HepG2 (cell line): ENCODE data around the gene CFAP99. TPM values are rescaled to one million over a fixed set of nuclear protein-coding genes. Genes with fewer than 3 reads are reported as not detected.

Experiments
- ATAC-seq: fragments of 200-7000 bp; cut with Tn5 transposase; 3 replicates; pipeline ENCODE4 v1.9.1; 2020; ENCODE audit warnings: mild to moderate bottlenecking, moderate library complexity
- BruUV-seq: library from RNA; stranded (reverse); fragments of 400-500 nt; replicated peaks from 2 replicates; lab custom pipeline; 2021; lab: Mats Ljungman, UMichigan
- CTCF ChIA-PET: fragments of 300-600 bp; formaldehyde crosslinking; extraction: SDS; loops from one replicate; lab custom pipeline; 2021; ENCODE audit warnings: low total read pairs, inconsistent platforms, low intra/inter-chr PET ratio; lab: Yijun Ruan, JAX
- POLR2A ChIA-PET: fragments of 350-600 bp; sonication (Branson Sonifier 250); formaldehyde crosslinking; loops from one replicate; lab custom pipeline; 2020; ENCODE audit warnings: antibody characterized with exemption, inconsistent platforms; lab: Yijun Ruan, JAX
- DNase-seq: peaks from one replicate; pipeline ENCODE4 v3.0.0-alpha.2; 2015; ENCODE audit warnings: low spot score
- FAIRE-seq: peaks from 3 replicates; lab custom pipeline; 2011; peaks lifted over from hg19 to GRCh38; lab: Jason Lieb, UNC
- H2AFZ ChIP-seq: one replicate; pipeline ENCODE4 v1.6.1; 2011; ENCODE audit warnings: low read length, inconsistent platforms
- H3K27ac ChIP-seq: fragments of 300-600 bp; 3 replicates; pipeline ENCODE4 v1.8.0; 2011; ENCODE audit warnings: mixed run types, mild to moderate bottlenecking, mixed read lengths, low read length, inconsistent platforms; ENCODE audit not compliant: insufficient read depth; ENCODE audit errors: extremely low read length
- H3K27me3 ChIP-seq, 2 experiments: fragments of 200-600 bp in 1 of 2; 2 replicates in 1 of 2; 3 replicates in 1 of 2; pipeline versions ENCODE4 v1.6.0 to v1.8.0; 2011; ENCODE audit warnings: low read length in 2 of 2, mild to moderate bottlenecking in 2 of 2, moderate library complexity in 2 of 2, inconsistent platforms in 1 of 2; ENCODE audit not compliant: insufficient read depth in 2 of 2, control insufficient read depth in 1 of 2
- H3K36me3 ChIP-seq, 2 experiments: fragments of 200-600 bp in 1 of 2; replicated peaks in 1 of 2; 2 replicates in 1 of 2; 3 replicates in 1 of 2; pipeline versions ENCODE4 v1.5.1 to v1.8.0; 2011; ENCODE audit warnings: low read length in 2 of 2, inconsistent platforms in 1 of 2; ENCODE audit not compliant: insufficient read depth in 2 of 2, control insufficient read depth in 1 of 2
- H3K4me1 ChIP-seq: 2 replicates; pipeline ENCODE4 v1.5.1; 2012; ENCODE audit warnings: low read length, inconsistent platforms; ENCODE audit not compliant: insufficient read depth
- H3K4me2 ChIP-seq: 2 replicates; pipeline ENCODE4 v1.6.0; 2011; ENCODE audit warnings: low read depth, low read length, inconsistent platforms
- H3K4me3 ChIP-seq, 3 experiments: fragments of 200-600 bp in 1 of 3; sonication (generic), shearing (Covaris generic) in 1 of 3; replicated peaks in 1 of 3; 2 replicates each; pipeline ENCODE4 v1.5.1; 2011 to 2016; ENCODE audit warnings: low read length in 3 of 3, inconsistent platforms in 2 of 3, low read depth in 2 of 3, mild to moderate bottlenecking in 2 of 3, control low read depth in 1 of 3, mixed read lengths in 1 of 3; ENCODE audit not compliant: insufficient read depth in 1 of 3
- H3K79me2 ChIP-seq: one replicate; pipeline ENCODE4 v1.6.1; 2011; ENCODE audit warnings: low read length, inconsistent platforms; ENCODE audit not compliant: insufficient read depth
- H3K9ac ChIP-seq: 2 replicates; pipeline ENCODE4 v1.6.0; 2011; ENCODE audit warnings: mild to moderate bottlenecking, low read depth, low read length, inconsistent platforms; ENCODE audit not compliant: insufficient read depth
- H3K9me3 ChIP-seq: 2 replicates; pipeline ENCODE4 v1.5.1; 2012; ENCODE audit warnings: mild to moderate bottlenecking, low read length
- H4K20me1 ChIP-seq: 2 replicates; pipeline ENCODE4 v1.6.0; 2011; ENCODE audit warnings: inconsistent platforms, mild to moderate bottlenecking, low read length, moderate library complexity; ENCODE audit not compliant: insufficient read depth
- CEBPB ChIP-seq: IDR thresholded peaks from 2 replicates; pipeline ENCODE4 v1.6.1; 2011; ENCODE audit warnings: low read depth, low read length, improper control_type of control experiment, borderline replicate concordance
- ELF1 ChIP-seq: sonication (generic); formaldehyde crosslinking; IDR thresholded peaks from 2 replicates; pipeline ENCODE4 v1.4.0; 2020; ENCODE audit warnings: missing genetic modification reagents
- WGBS: methylation state at CpG from one replicate; pipeline ENCODE4 v1.1.6; 2017; ENCODE audit warnings: low lambda C conversion rate; 5-methylcytosine and 5-hydroxymethylcytosine counted together
- in situ Hi-C: cut with HindIII; loops from 2 replicates; pipeline ENCODE4 v1.10.0; 2017; ENCODE audit warnings: low pct_unique_long_range_greater_than_20kb; ENCODE audit not compliant: extremely low pct_ligation_motif_present
- intact Hi-C: fragments of 100-400 bp; cut with micrococcal nuclease; formaldehyde crosslinking; loops from one replicate; pipeline ENCODE4 v1.10.0; 2022; ENCODE audit not compliant: unreplicated experiment
- polyA plus RNA-seq, 8 experiments: library from polyadenylated mRNA; depleted of rRNA in 3 of 8; stranded (reverse) in 7 of 8; unstranded in 1 of 8; fragments of >200 nt; fragmentation: Illumina TruSeq in 4 of 8; extraction: Trizol in 4 of 8; gene quantifications; 2 replicates each; pipeline versions ENCODE4 v1.2.1 to v1.2.3, GENCODE V29; 2011 to 2016; ENCODE audit warnings: low read depth in 4 of 8, missing spikeins in 1 of 8, mixed read lengths in 1 of 8; ENCODE audit not compliant: insufficient read depth in 1 of 8
- total RNA-seq, 5 experiments: library from RNA; depleted of rRNA; stranded (reverse); fragments of >200 nt; fragmentation: Illumina TruSeq; extraction: Trizol; gene quantifications; 2 replicates each; pipeline ENCODE4 v1.2.3, GENCODE V29; 2016; ENCODE audit warnings: low read depth in 1 of 5
- TF ChIP-seq, protein P1 (sequence below), 2 experiments: sonication (generic) in 1 of 2; formaldehyde crosslinking in 1 of 2; IDR thresholded peaks; 2 replicates each; pipeline versions ENCODE4 v1.6.1 to v1.9.0; 2014 to 2022; ENCODE audit warnings: antibody characterized with exemption in 1 of 2, borderline replicate concordance in 1 of 2, inconsistent platforms in 1 of 2, low read depth in 1 of 2, missing genetic modification reagents in 1 of 2

CFAP99 gene
- total and polyA plus RNA-seq, 2 of the 13 experiments (the other 11 are each of a cell fraction or from before 2014, with no cell fraction given): not detected

DNA sequence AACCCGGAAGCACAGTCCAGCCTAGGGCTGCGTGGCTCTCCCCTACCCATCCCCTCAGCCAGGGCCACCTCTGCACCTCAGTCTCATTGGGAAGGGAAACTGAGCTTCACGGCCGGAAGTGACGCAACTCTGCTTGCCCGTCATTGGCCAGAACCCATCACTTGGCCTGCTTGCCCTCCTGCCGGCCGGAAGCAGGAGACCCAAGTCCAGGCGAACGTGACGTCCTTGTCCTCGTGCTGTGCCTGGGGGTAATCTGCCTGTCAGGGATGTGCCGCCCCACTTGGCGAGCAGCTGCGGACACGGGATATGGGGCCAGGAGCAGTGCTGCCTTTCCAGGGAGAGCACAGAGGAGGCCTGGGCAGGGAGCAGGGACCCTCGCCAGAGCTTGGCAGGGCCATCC is 31.5 kb upstream of the CFAP99 start:
- no peaks in the 10 kb centered on the region for H3K36me3 ChIP-seq
- peaks cover 14% of the 10 kb centered on the region for H3K4me1 ChIP-seq
- H4K20me1 ChIP-seq: no peaks in the 10 kb centered on the region
- no peak for ATAC-seq
- H3K79me2 ChIP-seq: no peaks in the 10 kb centered on the region
- no peak overlapping the region for H3K4me3 ChIP-seq
- no peaks in the 10 kb centered on the region for H3K9me3 ChIP-seq
- peak; percentile 32; the same call in 1 of the 2 replicates for TF ChIP-seq CEBPB
- no peak for TF ChIP-seq ELF1
- TF ChIP-seq, protein P1, sequence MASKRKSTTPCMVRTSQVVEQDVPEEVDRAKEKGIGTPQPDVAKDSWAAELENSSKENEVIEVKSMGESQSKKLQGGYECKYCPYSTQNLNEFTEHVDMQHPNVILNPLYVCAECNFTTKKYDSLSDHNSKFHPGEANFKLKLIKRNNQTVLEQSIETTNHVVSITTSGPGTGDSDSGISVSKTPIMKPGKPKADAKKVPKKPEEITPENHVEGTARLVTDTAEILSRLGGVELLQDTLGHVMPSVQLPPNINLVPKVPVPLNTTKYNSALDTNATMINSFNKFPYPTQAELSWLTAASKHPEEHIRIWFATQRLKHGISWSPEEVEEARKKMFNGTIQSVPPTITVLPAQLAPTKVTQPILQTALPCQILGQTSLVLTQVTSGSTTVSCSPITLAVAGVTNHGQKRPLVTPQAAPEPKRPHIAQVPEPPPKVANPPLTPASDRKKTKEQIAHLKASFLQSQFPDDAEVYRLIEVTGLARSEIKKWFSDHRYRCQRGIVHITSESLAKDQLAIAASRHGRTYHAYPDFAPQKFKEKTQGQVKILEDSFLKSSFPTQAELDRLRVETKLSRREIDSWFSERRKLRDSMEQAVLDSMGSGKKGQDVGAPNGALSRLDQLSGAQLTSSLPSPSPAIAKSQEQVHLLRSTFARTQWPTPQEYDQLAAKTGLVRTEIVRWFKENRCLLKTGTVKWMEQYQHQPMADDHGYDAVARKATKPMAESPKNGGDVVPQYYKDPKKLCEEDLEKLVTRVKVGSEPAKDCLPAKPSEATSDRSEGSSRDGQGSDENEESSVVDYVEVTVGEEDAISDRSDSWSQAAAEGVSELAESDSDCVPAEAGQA (IDR thresholded peaks at IDR 0.05; ENCODE audit: low read depth): no peak
- TF ChIP-seq, protein P1 (CRISPR knock-in tag; IDR thresholded peaks at IDR 0.05; ENCODE audit: borderline replicate concordance): no peak
- no peak overlapping the region for H3K27ac ChIP-seq
- CTCF ChIA-PET: no interaction called here
- intact Hi-C loops (no loop called here), in situ Hi-C loops (no loop called here)
- H3K9ac ChIP-seq: no peak overlapping the region
- H3K4me2 ChIP-seq: no peak overlapping the region
- FAIRE-seq: no peak
- peaks cover 15 to 79% of the 10 kb centered on the region in 2 experiments; a peak in 4 of 5 replicates for H3K27me3 ChIP-seq
- POLR2A ChIA-PET: no interaction called here
- BruUV-seq: no TSS peak
- no peak for DNase-seq
- H2AFZ ChIP-seq: no peak overlapping the region
- WGBS: no CpG with 5 or more reads among the region's 17 CpGs
